GM12892 (cell line): ENCODE data around the gene OR52M1.

Source experiments
- POLR2A ChIP-seq: IDR thresholded peaks from 2 replicates; pipeline ENCODE4 v1.6.1; 2011; ENCODE audit warnings: low read depth, low read length, control low read depth
- TAF1 ChIP-seq: IDR thresholded peaks from 2 replicates; pipeline ENCODE4 v1.6.1; 2011; ENCODE audit warnings: low read depth, mild to moderate bottlenecking, control low read depth, low read length, borderline replicate concordance

DNA sequence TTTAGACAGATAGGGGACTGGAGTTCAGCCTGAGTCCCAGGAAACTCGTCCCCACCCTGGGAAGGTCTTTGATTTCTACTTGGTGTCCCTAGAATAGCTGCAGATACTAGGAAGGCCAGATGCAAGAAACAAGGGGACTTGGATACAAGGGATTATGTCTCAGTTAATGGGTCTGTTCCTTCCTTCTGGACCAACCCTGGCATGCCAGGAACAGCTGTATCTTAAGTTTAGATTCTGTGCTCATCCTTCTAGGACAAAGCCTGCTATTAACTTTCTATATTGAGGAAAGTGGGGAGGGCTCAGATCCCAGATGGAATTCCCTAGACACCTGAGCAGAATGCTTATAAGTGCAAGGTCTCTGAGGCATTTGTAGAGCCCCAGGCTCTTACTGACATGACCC lies 3.9 kb upstream of the OR52M1 start:
- TF ChIP-seq POLR2A (no peak), TAF1 (no peak)
